Measurements from ENCODE around the gene RAP2B.

- TF ChIP-seq EZH2 (IDR thresholded peaks at IDR 0.05; ENCODE audit: borderline replicate concordance, insufficient read depth, low read length, poor library complexity, severe bottlenecking) (no peak), CTCF (IDR thresholded peaks at IDR 0.05; ENCODE audit: poor library complexity, severe bottlenecking) (peak; percentile 22), POLR2AphosphoS5 (IDR thresholded peaks at IDR 0.05) (peak; percentile 71)
These were observed at the start of gene RAP2B for GRCh38 chr3:153161714-153162512.

Data from neural cell (in vitro differentiated cells).